Fibroblast of lung (primary cell): ENCODE results near the gene CFAP410. TPM values are rescaled to one million over a fixed set of nuclear protein-coding genes. Genes with fewer than 3 reads are reported as not detected.

ENCODE experiments used
- DNase-seq, 2 donors: peaks; one replicate each; pipeline versions ENCODE4 v3.0.0 to v3.0.0-alpha.2; 2010; ENCODE audit warnings: low read depth in 2 of 2
- H2AFZ ChIP-seq: 2 replicates; pipeline ENCODE4 v1.5.1; 2012; ENCODE audit warnings: low read length, control low read depth, inconsistent platforms
- H3K27ac ChIP-seq: 2 replicates; pipeline ENCODE4 v1.5.1; 2011; ENCODE audit warnings: low read length, control low read depth; ENCODE audit not compliant: insufficient read depth
- H3K27me3 ChIP-seq: 2 replicates; pipeline ENCODE4 v1.5.1; 2011; ENCODE audit warnings: mild to moderate bottlenecking, low read length; ENCODE audit not compliant: control insufficient read depth, insufficient read depth
- H3K36me3 ChIP-seq: 2 replicates; pipeline ENCODE4 v1.5.1; 2011; ENCODE audit warnings: low read length; ENCODE audit not compliant: control insufficient read depth, insufficient read depth
- H3K4me1 ChIP-seq: 2 replicates; pipeline ENCODE4 v1.5.1; 2011; ENCODE audit warnings: low read length; ENCODE audit not compliant: control insufficient read depth, insufficient read depth; ENCODE audit errors: extremely low read depth
- H3K4me2 ChIP-seq: 2 replicates; pipeline ENCODE4 v1.5.1; 2011; ENCODE audit warnings: low read length, control low read depth; ENCODE audit not compliant: insufficient read depth; ENCODE audit errors: extremely low read depth
- H3K4me3 ChIP-seq, 4 experiments: fragments of 200-600 bp in 1 of 4; sonication (generic) in 1 of 4; replicated peaks in 1 of 4; 2 replicates each; pipeline ENCODE4 v1.5.1; 2011 to 2016; ENCODE audit warnings: low read length in 4 of 4, low read depth in 3 of 4, mild to moderate bottlenecking in 3 of 4, control low read depth in 2 of 4, inconsistent platforms in 1 of 4, mixed read lengths in 1 of 4; ENCODE audit not compliant: insufficient read depth in 1 of 4; ENCODE audit errors: control extremely low read depth in 1 of 4
- H3K79me2 ChIP-seq: 2 replicates; pipeline ENCODE4 v1.5.1; 2012; ENCODE audit warnings: mild to moderate bottlenecking, low read length, inconsistent platforms; ENCODE audit not compliant: control insufficient read depth, insufficient read depth
- H3K9ac ChIP-seq: 2 replicates; pipeline ENCODE4 v1.5.1; 2011; ENCODE audit warnings: mild to moderate bottlenecking, low read length, control low read depth; ENCODE audit not compliant: insufficient read depth
- H3K9me3 ChIP-seq: 2 replicates; pipeline ENCODE4 v1.5.1; 2012; ENCODE audit warnings: low read depth, low read length; ENCODE audit not compliant: control insufficient read depth, insufficient read depth
- H4K20me1 ChIP-seq: 2 replicates; pipeline ENCODE4 v1.5.1; 2011; ENCODE audit warnings: low read length; ENCODE audit not compliant: control insufficient read depth, insufficient read depth; ENCODE audit errors: extremely low read depth
- EZH2 ChIP-seq: IDR thresholded peaks from 2 replicates; pipeline ENCODE4 v1.5.1; 2012; ENCODE audit warnings: low read length, control low read depth, mild to moderate bottlenecking; ENCODE audit errors: missing control alignments
- polyA plus RNA-seq, 2 donors: library from polyadenylated mRNA; depleted of rRNA in 1 of 2; stranded (reverse) in 1 of 2; unstranded in 1 of 2; fragments of >200 nt; gene quantifications; 2 replicates each; pipeline ENCODE4 v1.2.1, GENCODE V29; 2011 to 2012; ENCODE audit warnings: missing spikeins in 1 of 2
- total RNA-seq: library from RNA; depleted of rRNA; stranded (reverse); fragments of >200 nt; gene quantifications from 2 replicates; pipeline ENCODE4 v1.2.1, GENCODE V29; 2014
- TF ChIP-seq, protein P1 (sequence below), 2 donors: IDR thresholded peaks in 1 of 2; conservative IDR thresholded peaks in 1 of 2; 1 replicate in 1 of 2; 2 replicates in 1 of 2; pipeline ENCODE4 v1.5.1; 2011 to 2012; ENCODE audit warnings: low read length in 2 of 2, control low read depth in 1 of 2, inconsistent platforms in 1 of 2, low read depth in 1 of 2, mild to moderate bottlenecking in 1 of 2

Gene CFAP410
- total and polyA plus RNA-seq, 2 donors (not counting 1 experiment from before 2014, with no cell fraction given): 4.9 to 7.1 TPM

GRCh38 chr21:44318489-44319285 is 20.5 kb downstream of the CFAP410 start:
- H3K9ac ChIP-seq: no peak overlapping the region
- H3K79me2 ChIP-seq: no peaks in the 10 kb centered on the region
- H3K27me3 ChIP-seq: no peaks in the 10 kb centered on the region
- H3K36me3 ChIP-seq: peaks cover 17% of the 10 kb centered on the region
- H3K4me1 ChIP-seq: no peaks in the 10 kb centered on the region
- no peak overlapping the region for H3K4me3 ChIP-seq
- H2AFZ ChIP-seq: no peak overlapping the region
- TF ChIP-seq, protein P1, sequence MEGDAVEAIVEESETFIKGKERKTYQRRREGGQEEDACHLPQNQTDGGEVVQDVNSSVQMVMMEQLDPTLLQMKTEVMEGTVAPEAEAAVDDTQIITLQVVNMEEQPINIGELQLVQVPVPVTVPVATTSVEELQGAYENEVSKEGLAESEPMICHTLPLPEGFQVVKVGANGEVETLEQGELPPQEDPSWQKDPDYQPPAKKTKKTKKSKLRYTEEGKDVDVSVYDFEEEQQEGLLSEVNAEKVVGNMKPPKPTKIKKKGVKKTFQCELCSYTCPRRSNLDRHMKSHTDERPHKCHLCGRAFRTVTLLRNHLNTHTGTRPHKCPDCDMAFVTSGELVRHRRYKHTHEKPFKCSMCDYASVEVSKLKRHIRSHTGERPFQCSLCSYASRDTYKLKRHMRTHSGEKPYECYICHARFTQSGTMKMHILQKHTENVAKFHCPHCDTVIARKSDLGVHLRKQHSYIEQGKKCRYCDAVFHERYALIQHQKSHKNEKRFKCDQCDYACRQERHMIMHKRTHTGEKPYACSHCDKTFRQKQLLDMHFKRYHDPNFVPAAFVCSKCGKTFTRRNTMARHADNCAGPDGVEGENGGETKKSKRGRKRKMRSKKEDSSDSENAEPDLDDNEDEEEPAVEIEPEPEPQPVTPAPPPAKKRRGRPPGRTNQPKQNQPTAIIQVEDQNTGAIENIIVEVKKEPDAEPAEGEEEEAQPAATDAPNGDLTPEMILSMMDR (conservative IDR thresholded peaks at IDR 0.05 in 1 of 2, IDR thresholded peaks at IDR 0.05 in 1 of 2; ENCODE audit: low read depth in 1 of 2, low read length in 2 of 2): no peak
- no peak for TF ChIP-seq EZH2
- H3K4me2 ChIP-seq: no peak overlapping the region
- H4K20me1 ChIP-seq: no peaks in the 10 kb centered on the region
- H3K27ac ChIP-seq: no peak overlapping the region
- no peaks in the 10 kb centered on the region for H3K9me3 ChIP-seq
- DNase-seq: no peak

DNA sequence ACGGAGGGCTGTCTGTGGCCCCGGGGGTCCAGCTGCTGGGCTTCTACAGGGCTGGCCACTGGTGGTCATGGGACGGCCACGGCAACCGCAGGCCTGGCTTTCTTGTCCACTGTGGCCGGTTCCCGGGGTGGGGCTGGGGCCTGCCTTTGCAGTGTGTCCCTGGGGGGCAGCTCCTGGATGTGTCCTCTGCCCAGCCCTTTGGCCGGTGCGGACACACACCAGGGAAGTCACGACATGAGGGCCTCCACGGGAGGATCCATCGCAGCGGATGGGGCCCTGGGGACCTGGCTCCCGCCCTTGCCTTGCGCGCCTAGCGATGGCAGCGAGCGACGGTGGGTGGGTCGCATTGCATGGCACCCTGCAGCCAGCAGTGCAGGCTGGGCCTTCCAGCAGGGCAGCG is 21.3 kb downstream of the CFAP410 start:
- no peak overlapping the region for H3K9ac ChIP-seq
- H3K9me3 ChIP-seq: no peaks in the 10 kb centered on the region
- TF ChIP-seq, protein P1 (conservative IDR thresholded peaks at IDR 0.05 in 1 of 2, IDR thresholded peaks at IDR 0.05 in 1 of 2; ENCODE audit: low read depth in 1 of 2, low read length in 2 of 2): no peak
- TF ChIP-seq EZH2: no peak
- H3K4me2 ChIP-seq: no peak overlapping the region
- H3K27me3 ChIP-seq: no peaks in the 10 kb centered on the region
- no peak overlapping the region for H2AFZ ChIP-seq
- H3K4me3 ChIP-seq: no peak overlapping the region
- H3K4me1 ChIP-seq: no peaks in the 10 kb centered on the region
- H3K36me3 ChIP-seq: peaks cover 17% of the 10 kb centered on the region
- H3K27ac ChIP-seq: no peak overlapping the region
- H3K79me2 ChIP-seq: no peaks in the 10 kb centered on the region
- no peak for DNase-seq
- H4K20me1 ChIP-seq: no peaks in the 10 kb centered on the region

- H3K4me2 ChIP-seq: no peak overlapping the region
- no peak overlapping the region for H3K4me3 ChIP-seq
- H3K9me3 ChIP-seq: no peaks in the 10 kb centered on the region
- no peak overlapping the region for H3K9ac ChIP-seq
- no peak for DNase-seq
- TF ChIP-seq EZH2: no peak
- TF ChIP-seq, protein P1 (conservative IDR thresholded peaks at IDR 0.05 in 1 of 2, IDR thresholded peaks at IDR 0.05 in 1 of 2; ENCODE audit: low read depth in 1 of 2, low read length in 2 of 2): no peak
- no peaks in the 10 kb centered on the region for H3K79me2 ChIP-seq
- H2AFZ ChIP-seq: no peak overlapping the region
- no peak overlapping the region for H3K27ac ChIP-seq
- H4K20me1 ChIP-seq: no peaks in the 10 kb centered on the region
- no peaks in the 10 kb centered on the region for H3K4me1 ChIP-seq
- H3K36me3 ChIP-seq: peaks cover 18% of the 10 kb centered on the region
- no peaks in the 10 kb centered on the region for H3K27me3 ChIP-seq
Observed at GRCh38 chr21:44317241-44317782, 21.9 kb downstream of the CFAP410 start.
